Posterior cingulate gyrus (tissue), 11 donors: ENCODE data around the gene PTCD2.
"Not testable (repeated sequence)": the region's sequence is repeated elsewhere in the genome, so short reads cannot be mapped to it uniquely, and the experiment has no call there.

ENCODE experiments used
- DNase-seq, 10 donors: peaks; one replicate each; pipeline versions ENCODE4 v3.0.0 to v3.0.0-alpha.2; 2020 to 2021; ENCODE audit warnings: mixed read lengths in 3 of 10
- intact Hi-C: fragments of 100-400 bp; cut with DNase I; formaldehyde crosslinking; loops from one replicate; pipeline ENCODE4 v1.15.1; 2023

The PTCD2 gene

DNA sequence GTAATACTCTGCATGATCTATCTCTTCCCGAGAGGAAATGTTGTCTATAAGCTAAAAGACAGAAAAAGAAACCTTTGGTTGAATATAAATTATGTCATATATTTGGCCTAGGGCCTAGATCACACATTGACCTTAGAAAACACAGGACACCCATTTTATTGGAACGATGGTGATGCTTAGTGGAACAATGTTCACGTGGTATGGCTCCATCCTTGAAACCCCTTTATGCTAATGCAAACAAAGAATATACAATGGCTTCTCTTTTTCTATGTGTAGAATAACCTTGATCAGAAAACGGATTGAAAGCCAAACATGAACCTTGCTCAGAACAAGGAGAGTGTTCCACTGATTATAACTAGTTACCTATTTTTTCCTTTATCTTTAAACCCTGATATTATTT is 24.6 kb upstream of the PTCD2 start:
- intact Hi-C loops, result no loop called here
- DNase-seq, result no peak

DNA sequence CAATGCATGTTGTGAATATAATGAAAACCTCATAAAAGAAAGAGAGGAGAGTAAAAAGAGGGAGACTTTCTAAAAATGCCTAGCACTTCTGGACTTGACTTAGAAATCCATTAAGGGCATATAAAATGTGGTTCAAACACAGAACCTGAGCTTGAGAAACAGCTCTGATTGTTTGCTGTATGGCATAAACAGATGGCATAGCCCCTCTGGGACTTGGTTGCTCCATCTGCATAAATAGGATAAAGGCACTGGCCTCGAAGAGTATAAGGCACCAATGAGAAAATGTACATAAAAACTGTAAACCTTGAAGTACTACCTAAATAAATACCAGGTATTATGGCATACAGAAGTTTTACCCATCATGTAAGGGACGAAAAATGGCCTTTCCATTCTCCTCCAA is 23.9 kb upstream of the PTCD2 start:
- intact Hi-C loops, result no loop called here
- no peak for DNase-seq

DNA sequence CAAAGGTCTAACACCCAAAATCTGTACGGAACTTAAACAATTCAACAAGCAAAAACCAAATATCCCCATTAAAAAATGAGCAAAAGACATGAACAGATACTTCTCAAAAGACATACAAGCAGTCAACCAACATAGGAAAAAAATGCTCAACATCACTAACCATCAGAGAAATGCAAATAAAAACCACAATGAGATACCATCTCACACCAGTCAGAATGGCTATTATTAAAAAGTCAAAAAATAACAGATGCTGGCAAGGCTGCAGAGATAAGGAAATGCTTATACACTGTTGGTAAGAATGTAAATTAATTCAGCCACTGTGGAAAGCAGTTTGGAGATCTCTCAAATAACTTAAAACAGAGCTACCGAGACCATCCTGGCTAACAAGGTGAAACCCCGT is 22.0 kb upstream of the PTCD2 start:
- DNase-seq, intact Hi-C loops: not testable (repeated sequence)

DNA sequence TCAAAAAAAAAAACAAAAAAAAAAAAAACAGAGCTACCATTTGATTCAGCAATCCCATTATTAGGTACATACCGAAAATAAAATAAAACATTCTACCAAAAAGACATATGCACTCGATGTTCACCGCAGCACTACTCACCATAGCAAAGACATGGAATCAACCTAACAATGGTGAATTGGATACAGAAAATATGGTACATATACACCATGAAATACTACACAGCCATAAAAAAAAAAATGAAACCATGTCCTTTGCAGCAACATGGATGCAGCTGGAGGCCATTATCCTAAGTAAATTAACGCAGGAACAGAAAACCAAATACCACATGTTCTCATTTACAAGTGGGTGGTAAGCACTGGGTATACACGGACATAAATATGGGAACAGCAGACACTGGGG is 21.5 kb upstream of the PTCD2 start:
- intact Hi-C loops, result no loop called here
- DNase-seq, result no peak

DNA sequence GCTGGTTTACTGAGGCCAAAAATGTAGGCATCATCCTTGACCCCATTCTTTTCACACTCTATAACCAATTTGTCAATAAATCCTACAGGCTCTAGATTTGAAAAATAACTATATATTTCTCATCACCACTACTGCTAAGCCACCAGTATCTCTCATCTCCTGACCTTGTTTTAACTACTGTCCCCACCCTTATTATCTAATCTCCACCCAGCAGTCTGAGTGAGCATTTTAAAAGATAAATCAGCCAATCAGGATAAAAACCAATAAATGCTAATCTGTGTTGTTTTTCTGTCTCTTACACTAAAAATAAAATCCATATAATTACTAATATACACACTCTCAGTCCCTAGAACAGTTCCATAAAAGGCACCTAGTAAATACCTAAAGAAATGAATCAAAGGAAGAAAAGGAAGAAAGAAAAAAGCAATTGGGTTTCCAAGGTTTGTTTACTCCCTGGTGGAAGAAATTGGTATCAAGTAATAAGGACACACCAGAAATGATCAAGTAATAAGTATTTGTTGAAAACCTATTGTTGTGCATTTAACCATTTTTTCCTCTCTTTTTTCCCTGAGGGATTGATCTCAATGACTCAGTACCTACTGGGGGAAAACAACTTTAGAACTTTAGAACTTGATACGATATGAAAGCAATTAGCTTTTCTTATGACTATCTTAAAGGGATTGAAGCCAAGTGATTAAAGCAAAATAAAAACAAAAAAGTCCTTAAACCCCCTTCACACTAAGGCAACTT is 19.4 kb upstream of the PTCD2 start:
- intact Hi-C loops, result no loop called here
- DNase-seq, result no peak

GRCh38 chr5:72301557-72301956 is 18.6 kb upstream of the PTCD2 start:
- intact Hi-C loops, result no loop called here
- DNase-seq, result peak in 4 of 10 donors; percentile 20 to 86 (median 80)

DNA sequence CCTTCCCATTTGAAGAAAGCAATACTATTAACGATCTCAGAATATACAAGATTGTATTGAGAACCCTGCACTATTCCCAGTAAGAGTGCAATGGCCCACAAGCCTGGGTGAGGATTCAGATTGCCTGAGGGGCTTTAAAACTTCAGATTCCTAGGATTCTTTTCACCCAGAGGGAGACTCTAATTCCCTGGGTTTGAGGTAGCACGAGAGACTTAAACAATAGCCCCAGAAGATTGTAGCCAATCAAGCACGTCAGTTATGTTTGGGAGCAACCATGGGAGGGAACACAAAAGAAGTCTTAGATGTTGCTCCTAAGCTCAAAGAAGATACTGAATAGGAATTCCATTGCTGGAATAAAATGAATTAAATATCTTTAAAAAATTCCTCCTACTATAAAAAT is 18.0 kb upstream of the PTCD2 start:
- intact Hi-C loops, result no loop called here

DNA sequence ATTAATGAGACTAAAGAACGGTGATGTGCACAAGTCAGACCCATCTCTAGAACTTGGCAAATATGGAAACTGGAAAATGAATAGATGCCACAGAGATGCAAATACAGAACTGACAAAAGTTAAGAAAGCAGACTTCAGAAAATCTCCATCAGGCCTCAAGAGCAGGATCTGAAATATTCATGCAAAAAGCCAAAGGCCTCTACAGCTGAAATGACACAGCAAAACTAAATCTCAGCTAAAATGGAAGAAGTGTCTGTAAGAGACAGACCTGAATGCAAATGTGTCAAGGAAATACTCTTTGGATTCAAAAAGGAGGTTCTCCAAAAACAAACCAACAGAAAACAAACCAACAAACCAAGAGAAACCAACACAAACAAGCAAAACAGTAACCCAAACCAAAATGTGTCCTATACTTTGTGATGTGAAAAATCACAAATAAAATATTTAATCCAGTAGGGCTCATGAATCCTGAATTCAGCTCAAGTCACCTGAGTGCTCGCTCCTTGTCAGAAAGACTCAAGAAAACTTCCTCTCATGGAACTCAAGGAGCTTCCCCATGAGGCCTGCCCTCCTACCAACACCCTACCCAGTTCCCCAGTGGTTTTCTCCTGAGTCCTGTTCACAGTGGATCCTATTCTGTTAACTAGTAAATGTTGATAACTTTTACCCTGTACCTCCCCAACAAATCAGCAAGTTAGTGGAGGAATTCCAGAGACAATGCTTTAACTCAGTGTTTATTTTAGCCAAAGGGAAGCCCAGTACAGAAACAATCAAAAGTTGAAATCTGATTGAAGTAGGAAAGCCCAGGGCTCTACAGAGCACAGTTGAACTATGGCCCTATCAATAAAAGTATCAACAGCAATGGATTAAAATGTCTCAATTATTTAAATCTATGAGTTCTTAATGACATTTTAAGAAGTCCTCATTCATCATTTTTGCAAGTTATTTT is 14.7 kb upstream of the PTCD2 start:
- intact Hi-C loops, result loop anchor here (5.0 kb wide), 3 partner anchors 58 to 198 kb away; partner anchors contain the start of gene MAP1B
- no peak for DNase-seq

More for the DNA sequence above, 18.0 kb upstream of the PTCD2 start:
- no peak for DNase-seq

- DNase-seq, result no peak
- intact Hi-C loops, result loop anchor here (5.0 kb wide), 3 partner anchors 60 to 200 kb away; partner anchors contain the start of gene MAP1B
Observed at GRCh38 chr5:72307573-72307967, 12.6 kb upstream of the PTCD2 start.

DNA sequence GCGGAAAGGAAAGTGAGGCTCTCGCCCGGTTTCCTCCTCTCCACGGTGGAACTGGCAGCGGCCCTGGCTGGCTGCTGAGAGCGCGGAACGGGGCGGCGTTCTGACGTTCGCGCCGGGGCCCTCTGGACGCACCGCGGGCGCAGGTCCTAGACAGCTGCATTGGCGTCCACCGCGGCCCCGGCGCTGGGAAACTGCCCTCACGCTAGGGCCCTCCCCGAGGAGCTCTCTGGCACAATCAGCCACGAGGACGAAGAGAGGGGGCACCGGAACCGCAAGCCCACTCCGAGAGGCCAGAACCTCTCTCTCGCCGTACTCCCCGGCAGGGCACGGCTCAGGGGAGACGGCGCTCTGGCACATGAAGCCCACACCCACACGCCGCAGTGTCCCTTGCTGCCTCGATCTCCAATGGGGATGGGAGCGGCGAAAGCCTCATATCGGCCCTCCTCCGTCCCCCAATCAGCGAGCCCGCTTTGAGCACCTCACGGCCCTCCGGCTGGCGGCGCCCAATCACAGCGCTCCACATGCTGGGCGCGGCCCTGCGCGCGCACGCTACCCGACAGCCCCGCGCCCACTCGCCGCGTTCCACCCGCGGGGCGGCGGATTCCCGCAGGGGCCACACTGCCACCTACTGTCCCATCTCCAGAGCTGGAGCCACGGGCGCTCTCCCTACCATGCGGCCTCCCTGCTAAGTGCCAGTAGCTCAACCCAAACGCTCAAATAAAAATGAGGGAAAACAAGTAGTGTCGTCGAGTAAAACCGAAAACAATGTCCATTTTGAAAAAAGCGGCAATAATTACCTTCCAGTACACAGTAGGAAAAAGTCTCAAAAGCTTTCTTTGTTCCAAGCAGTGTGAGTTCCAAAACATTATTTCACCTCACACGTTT is 12.0 kb upstream of the PTCD2 start:
- intact Hi-C loops, result loop anchor here (1.0 to 5.0 kb wide), 4 partner anchors 61 to 525 kb away; partner anchors contain the start of gene MAP1B

GRCh38 chr5:72308853-72309191 is 11.4 kb upstream of the PTCD2 start:
- intact Hi-C loops, result loop anchor here (1.0 to 5.0 kb wide), 4 partner anchors 62 to 526 kb away; partner anchors contain the start of gene MAP1B
- no peak for DNase-seq

More for the DNA sequence above, 12.0 kb upstream of the PTCD2 start:
- peak; percentile 95 to 100 (median 98) for DNase-seq

DNA sequence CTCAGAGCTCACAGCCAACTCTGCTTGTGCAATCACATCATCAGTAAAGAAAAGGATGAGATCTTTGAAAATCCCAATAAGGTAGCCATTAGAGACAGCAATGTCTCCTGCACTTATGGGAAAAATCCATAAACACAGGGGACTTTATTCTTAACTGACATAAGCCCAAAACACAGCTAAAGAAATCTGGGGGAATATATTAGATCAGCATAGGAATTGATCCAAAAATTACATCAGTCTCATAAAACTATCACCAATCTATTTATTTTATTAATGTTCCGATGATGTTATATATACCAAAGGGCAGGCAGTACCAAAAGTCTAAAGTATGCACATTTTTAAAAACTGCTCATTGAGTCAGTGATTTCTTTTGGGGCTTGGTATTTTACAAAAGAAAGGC is 7.0 kb upstream of the PTCD2 start:
- intact Hi-C loops, result no loop called here
- DNase-seq, result no peak

GRCh38 chr5:72314571-72315172 is 5.5 kb upstream of the PTCD2 start:
- intact Hi-C loops, result no loop called here
- DNase-seq, result no peak

GRCh38 chr5:72319435-72319975 is 668 bp upstream of the PTCD2 start:
- intact Hi-C loops, result not testable (repeated sequence)
- peak in 5 of 10 donors; percentile 15 to 87 (median 28) for DNase-seq

GRCh38 chr5:72324189-72324825 is 4.1 kb downstream of the PTCD2 start:
- no peak for DNase-seq
- intact Hi-C loops, result no loop called here

GRCh38 chr5:72325566-72326305 is 5.6 kb downstream of the PTCD2 start:
- no peak for DNase-seq
- intact Hi-C loops, result no loop called here

DNA sequence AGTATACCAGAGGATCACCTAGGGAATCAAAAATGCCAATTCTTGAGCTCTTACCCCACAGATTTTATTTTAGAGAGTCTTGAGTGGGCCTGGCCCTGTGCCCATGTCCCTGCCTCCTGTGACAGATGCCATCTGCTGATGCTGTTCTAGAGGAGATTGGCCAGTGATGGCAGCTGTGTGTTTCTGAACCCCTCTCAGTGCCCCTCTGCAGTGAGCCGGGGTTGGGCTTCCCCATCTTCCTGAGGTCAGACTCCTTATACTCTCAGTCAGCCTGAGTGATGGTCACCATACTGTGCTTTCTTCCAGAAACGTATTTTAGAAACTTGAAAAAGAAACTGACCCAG is 6.1 kb downstream of the PTCD2 start:
- intact Hi-C loops, result no loop called here
- peak in 1 of 10 donors; percentile 78 for DNase-seq

GRCh38 chr5:72328172-72328571 is 8.0 kb downstream of the PTCD2 start:
- DNase-seq, result peak; percentile 52 to 94 (median 62)
- intact Hi-C loops, result no loop called here

DNA sequence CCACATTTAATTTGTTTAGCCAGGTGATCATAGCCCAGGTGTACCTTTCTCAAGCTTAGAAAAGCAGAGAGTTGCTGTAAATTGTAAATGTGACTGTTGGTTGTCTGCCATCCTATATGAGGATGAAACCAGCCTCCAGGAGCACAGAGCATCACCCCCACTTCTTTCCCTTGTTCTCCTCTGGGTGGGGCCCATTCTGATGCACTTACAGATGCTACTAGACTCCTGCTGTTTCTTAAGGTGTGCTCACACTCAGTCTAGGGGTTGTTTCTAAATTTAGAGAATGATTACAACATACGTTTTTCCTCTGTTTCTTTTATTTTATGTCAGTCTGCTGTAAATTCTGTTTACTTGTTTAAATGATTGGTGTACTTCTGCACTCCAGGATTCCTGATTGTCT is 10.5 kb downstream of the PTCD2 start:
- no peak for DNase-seq
- intact Hi-C loops, result no loop called here
